DMS153 (cell line): ENCODE results near the gene MYRIP.

Experiments
- DNase-seq: peaks from one replicate; lab custom pipeline; 2025; lab: John Stamatoyannopoulos, UW

The MYRIP gene

DNA sequence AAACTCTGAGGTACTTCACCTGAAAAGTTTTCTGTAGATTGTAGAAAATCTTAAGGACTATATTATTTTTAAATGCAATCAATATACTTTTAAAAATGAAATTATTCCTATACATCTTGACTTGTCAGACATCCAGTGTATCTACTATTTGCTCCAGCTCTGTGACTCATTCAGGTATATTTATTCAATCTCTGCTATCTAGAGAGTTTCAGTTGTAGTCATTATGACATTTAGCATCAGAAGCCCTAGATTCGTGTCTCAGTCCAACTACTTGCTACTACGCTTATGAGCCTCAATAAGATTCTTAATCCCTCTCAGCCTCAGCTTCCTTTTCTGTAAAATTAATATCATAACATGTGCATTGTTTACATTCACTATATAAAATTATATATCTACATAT is 477.8 kb downstream of the MYRIP start:
- DNase-seq = no peak

DNA sequence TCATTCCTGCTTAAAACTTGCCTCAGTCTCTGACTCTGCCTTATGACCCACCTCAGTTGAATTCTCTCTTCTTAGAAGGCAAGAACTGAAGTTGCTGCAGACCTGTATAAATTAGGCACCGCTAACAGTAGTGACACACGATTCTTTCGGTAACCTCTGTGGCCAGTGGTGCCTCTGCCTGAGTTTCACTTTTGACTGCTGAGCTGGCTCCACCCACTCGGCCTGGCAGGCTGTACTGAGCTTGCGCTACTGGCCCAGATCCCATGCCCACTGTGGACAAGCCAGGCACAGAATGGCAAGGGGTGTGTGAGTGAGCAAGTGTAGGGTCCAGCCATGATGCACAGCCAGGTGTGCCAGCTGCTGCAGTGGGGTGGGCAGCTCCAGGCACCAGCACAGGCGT is 481.0 kb downstream of the MYRIP start:
- no peak for DNase-seq

GRCh38 chr3:40291471-40291870 is 482.1 kb downstream of the MYRIP start:
- no peak for DNase-seq

DNA sequence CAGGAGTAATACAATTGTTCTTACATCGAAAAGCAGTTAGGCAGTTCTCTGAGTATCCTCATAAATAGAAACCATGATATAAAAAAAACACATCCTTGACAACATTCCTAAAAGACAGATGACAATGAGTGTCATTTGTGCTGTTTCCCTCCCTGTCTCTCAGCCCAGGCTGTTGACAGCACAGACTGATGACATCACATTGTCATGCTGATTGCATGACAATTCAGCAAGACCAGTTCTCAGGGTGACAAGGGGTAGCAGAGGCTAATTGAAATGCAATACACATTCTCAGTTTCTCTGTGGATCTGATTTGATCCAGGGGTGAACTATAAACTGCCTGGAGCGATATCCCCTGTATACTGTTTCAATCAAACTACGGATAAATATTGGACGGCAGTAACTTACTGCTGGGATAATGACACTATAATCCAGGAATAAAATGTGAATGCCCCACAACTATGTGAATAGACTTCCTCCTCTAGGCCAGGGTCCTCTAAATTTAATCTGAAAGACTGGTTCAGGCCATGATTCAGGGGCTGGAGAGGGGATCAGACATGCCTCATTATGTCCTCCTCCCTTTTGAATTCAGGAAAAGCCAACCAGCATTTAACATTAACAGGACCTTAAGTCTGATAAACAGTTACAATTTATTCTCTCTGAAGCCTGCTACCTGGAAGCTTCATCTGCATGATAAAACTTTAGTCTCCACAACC is 483.4 kb downstream of the MYRIP start:
- DNase-seq = no peak

DNA sequence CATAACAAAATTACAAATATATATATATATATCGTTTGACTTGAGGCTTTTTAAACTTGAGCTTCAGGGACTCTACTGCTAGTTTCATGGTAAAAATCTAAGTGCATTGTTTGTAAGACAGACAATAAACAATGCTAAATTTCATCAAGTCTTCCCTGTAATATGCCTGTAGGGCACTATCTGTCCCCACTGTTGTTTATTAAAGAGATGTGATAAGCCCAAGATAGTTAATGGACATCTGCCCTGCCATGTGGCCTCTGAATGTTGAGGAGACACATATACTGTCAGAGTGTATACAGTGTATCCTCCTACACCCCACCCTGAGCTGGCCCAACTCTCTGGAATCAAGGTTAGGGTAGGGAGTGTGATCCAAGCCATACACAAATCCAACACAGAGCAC is 485.0 kb downstream of the MYRIP start:
- DNase-seq = no peak

GRCh38 chr3:40298075-40298474 is 488.7 kb downstream of the MYRIP start:
- no peak for DNase-seq

DNA sequence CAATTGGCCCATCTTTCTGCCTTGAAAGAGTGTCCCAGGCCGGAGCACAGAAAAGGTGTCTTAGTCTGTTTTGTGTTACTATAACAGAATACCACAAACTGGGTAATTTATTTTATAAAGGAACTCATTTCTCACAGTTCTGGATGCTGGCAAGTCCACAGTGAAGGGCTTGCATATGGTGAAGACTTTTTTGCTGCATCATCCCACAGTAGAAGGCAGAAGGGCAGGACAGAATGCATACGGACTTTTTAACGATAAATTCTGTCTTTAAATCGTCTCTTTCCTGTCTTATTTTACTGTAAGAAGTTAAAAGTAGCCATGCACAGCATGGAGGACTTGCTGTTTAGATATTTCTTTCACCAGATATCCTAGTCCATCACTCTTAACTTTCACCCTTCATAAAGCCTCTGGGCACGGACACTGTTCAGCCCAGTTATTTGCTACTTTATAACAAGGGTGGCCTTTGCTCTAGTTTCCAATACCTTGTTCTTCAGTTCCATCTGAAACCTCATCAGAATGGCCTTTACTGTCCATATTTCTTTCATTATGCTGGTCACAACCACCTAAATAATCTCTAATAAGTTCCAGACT is 489.8 kb downstream of the MYRIP start:
- DNase-seq = no peak

DNA sequence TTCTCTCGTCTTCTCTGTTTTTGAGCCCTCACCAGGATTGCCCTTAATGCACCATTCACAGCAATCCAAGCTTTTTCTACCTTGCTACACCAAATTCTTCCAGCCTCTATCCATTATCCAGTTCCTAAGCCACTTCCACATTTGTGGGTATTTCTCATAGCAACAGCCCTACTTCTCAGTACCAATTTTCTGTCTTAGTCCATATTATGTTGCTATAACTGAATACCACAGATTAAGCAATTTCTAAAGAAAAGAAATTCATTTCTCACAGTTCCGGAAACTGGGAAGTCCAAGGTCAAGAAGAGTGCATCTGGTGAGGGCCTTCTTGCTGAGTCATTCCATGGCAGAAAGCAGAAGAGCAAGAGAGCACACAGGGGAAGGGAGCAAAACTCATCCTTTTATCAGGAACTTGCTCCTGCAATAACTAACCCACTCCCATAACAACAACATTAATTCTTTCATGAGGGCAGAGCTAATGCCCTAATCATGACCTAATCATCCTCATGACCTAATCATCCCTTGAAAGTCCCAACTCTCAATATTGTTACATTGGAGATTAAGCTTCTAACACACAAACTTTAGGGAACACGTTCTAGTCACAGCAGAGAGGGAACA is 490.4 kb downstream of the MYRIP start:
- DNase-seq = no peak

DNA sequence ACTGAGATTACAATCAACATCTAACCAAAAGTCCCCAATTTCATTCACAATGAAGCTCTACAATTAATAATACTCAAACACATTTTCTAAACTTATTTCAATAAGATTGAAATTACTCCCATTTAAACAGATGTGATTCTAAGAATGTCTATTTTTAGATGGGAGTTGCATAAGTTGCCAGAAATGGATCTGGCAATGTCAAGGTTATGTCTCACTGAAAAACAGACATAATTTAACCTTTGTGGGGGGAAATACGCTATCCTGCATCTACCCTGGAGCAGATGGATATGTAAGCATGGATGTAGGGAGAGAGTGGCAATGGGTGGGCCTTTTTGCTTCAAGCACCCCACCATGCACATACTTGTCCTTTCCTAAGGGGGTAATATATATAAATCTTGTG is 493.4 kb downstream of the MYRIP start:
- no peak for DNase-seq

GRCh38 chr3:40304352-40304751 is 494.9 kb downstream of the MYRIP start:
- no peak for DNase-seq

DNA sequence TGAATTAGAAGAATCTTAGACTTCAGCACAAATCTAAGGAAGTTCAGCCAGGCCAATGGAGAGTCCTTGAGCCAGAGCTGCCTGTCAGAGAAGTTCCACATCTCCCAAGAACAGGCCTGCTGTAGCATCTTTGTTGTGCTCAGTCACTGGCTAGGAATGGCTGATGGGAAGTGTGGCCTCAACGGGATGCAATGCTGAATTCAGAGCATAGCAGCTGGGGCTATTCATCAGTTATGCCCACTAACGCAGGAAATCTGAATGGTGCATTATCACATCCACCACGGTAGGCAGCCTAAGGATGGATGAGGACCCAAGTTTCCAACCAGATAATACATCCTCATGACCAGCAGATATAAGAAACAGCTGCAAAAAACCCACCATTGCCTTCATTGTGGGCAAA is 496.9 kb downstream of the MYRIP start:
- DNase-seq = no peak

- DNase-seq = no peak
These were observed 497.8 kb downstream of the MYRIP start for GRCh38 chr3:40307176-40307575.

GRCh38 chr3:40308725-40309417 is 499.5 kb downstream of the MYRIP start:
- no peak for DNase-seq

GRCh38 chr3:40309418-40309924 is 500.1 kb downstream of the MYRIP start, which contains the start of gene EIF1B:
TSS of gene EIF1B (plus strand) at chr3:40309707. CDS start at chr3:40309942, 235 bp downstream.
- peak; percentile 89 for DNase-seq
